Upper lobe of left lung (tissue), 6 donors: ENCODE results near the gene ROS1. TPM values are rescaled to one million over a fixed set of nuclear protein-coding genes. Genes with fewer than 3 reads are reported as not detected.
A peak's percentile ranks its signal among the peaks of the same experiment; 100 is the strongest.
"Not testable (repeated sequence)": the region's sequence is repeated elsewhere in the genome, so short reads cannot be mapped to it uniquely, and the experiment has no call there.

Experiments
- ATAC-seq, 2 donors: fragments of 200-7000 bp; cut with Tn5 transposase; one replicate each; pipeline ENCODE4 v1.9.1; 2022; ENCODE audit warnings: mild to moderate bottlenecking in 2 of 2, moderate library complexity in 2 of 2; ENCODE audit not compliant: low FRiP score in 2 of 2
- DNase-seq, 2 donors: peaks; one replicate each; pipeline ENCODE4 v3.0.0-alpha.2; 2019 to 2020
- H3K27ac ChIP-seq, 4 donors: fragments of 200-600 bp; sonication (generic); one replicate each; pipeline ENCODE4 v1.5.1; 2016 to 2019
- H3K27me3 ChIP-seq, 4 donors: fragments of 200-600 bp; sonication (generic); one replicate each; pipeline ENCODE4 v1.5.1; 2017 to 2019
- H3K36me3 ChIP-seq, 4 donors: fragments of 200-600 bp; sonication (generic); one replicate each; pipeline ENCODE4 v1.5.1; 2016 to 2019
- H3K4me1 ChIP-seq, 4 donors: fragments of 200-600 bp; sonication (generic); one replicate each; pipeline ENCODE4 v1.5.1; 2018 to 2019
- H3K4me3 ChIP-seq, 4 donors: fragments of 200-600 bp; sonication (generic); one replicate each; pipeline ENCODE4 v1.5.1; 2017 to 2019; ENCODE audit warnings: mild to moderate bottlenecking in 2 of 4, moderate library complexity in 1 of 4
- H3K9me3 ChIP-seq, 4 donors: fragments of 200-600 bp; sonication (generic); one replicate each; pipeline ENCODE4 v1.5.1; 2018 to 2019
- CTCF ChIP-seq, 6 experiments: fragments of 450-650 bp in 4 of 6; fragments of 200-600 bp in 2 of 6; sonication (generic) in 2 of 6; IDR thresholded peaks; one replicate each; pipeline ENCODE4 v1.5.1; 2016 to 2019; ENCODE audit warnings: antibody characterized with exemption in 6 of 6
- EP300 ChIP-seq, 4 donors: sonication (generic); formaldehyde crosslinking; IDR thresholded peaks; one replicate each; pipeline ENCODE4 v1.5.1; 2017; ENCODE audit warnings: antibody characterized with exemption in 4 of 4, control low read depth in 2 of 4
- POLR2A ChIP-seq, 4 donors: fragments of 450-650 bp; IDR thresholded peaks; one replicate each; pipeline ENCODE4 v1.5.1; 2016 to 2017; ENCODE audit warnings: antibody characterized with exemption in 4 of 4, mild to moderate bottlenecking in 2 of 4
- POLR2AphosphoS5 ChIP-seq, 2 donors: sonication (generic); formaldehyde crosslinking; IDR thresholded peaks; one replicate each; pipeline ENCODE4 v1.5.1; 2017; ENCODE audit warnings: antibody characterized with exemption in 2 of 2
- WGBS, 2 donors: methylation state at CpG; one replicate each; pipeline ENCODE4 v1.1.5; 2017 to 2018; 5-methylcytosine and 5-hydroxymethylcytosine counted together
- total RNA-seq, 6 donors: library from RNA; depleted of rRNA in 4 of 6; stranded (reverse); fragments of >200 nt in 4 of 6; gene quantifications; one replicate each; pipeline versions ENCODE4 v1.1.0 to v1.2.1, GENCODE V29; 2016 to 2021
- donor health status: DM: no; HTN: no; CAD: no; lungs with moderate emphysema.
- donor health status: DM: no; HTN: yes; CAD: no; lungs with severe emphysema.

Gene ROS1
- total RNA-seq, 6 donors from 2014 or later = 39.1 to 190 (median 114) TPM

DNA sequence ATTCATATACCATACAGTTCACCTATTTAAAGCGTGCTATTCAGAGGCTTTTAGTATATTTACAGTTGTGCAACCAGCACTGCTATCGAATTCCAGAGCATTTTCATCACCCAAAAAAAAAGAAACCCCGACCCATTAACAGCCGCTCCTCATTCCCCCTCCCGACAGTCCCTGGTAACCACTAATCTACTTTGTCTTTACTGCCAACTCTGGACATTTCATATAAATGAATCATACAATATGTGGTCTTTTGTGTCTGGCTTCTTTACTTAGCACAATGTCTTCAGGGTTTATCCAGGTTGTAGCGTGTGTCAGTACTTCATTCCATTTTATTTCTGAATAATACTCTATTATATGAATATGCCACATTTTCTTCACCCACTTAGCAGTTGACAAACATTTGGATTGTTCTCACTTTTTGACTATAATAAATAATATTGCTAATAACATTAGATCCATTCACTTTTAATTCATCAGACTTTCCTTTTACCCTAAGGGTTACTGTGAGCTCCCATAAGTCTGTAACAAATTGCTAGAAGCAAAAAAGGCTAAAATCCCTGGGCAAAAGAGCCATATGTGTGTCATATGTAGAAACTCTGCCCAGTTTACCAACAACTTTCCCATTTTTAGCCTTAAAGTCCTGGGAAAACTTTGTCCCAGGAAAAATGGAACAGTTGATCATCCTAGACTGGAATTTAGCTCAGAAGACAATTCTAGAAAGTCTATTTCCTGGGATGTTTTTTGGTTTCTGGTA, 23.2 kb upstream of the ROS1 start:
- ATAC-seq (peak in 1 of 2 donors; percentile 84), DNase-seq (no peak)
- Histone ChIP-seq H3K27ac (peak overlapping the region in 2 of 4 donors; percentile 18 to 20), H3K9me3 (no peaks in the 10 kb centered on the region), H3K27me3 (no peaks in the 10 kb centered on the region), H3K36me3 (no peaks in the 10 kb centered on the region), H3K4me3 (no peak overlapping the region), H3K4me1 (peaks cover 13 to 31% (median 17%) of the 10 kb centered on the region in 4 donors)
- TF ChIP-seq POLR2AphosphoS5 (IDR thresholded peaks at IDR 0.05) (no peak), POLR2A (IDR thresholded peaks at IDR 0.05) (no peak), CTCF (IDR thresholded peaks at IDR 0.05) (no peak), EP300 (IDR thresholded peaks at IDR 0.05) (no peak)
- WGBS, 2 donors = 47 to 55% methylated on average over 6 of the region's 6 CpGs

DNA sequence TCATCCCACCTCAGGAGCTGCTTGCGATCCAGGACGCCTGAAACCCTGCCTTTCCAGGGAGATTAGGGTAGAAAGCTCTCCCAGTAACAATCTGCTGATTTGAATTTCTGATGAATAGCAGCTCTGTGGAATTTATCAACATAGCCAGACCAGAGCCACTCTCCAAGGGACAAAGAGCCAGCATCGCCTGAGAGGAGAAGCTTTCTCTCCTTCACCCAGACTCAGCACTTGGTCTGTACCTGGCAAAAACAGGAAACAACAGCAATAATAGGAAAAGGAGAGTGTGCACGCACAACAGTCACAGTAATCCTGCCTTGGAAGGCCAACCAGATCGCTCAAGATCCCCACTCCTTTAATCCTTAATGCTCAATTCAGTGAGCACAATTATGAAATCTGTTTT, 22.3 kb upstream of the ROS1 start:
- TF ChIP-seq EP300 (IDR thresholded peaks at IDR 0.05) = no peak
- no peak for TF ChIP-seq POLR2A (IDR thresholded peaks at IDR 0.05)
- no peak for TF ChIP-seq POLR2AphosphoS5 (IDR thresholded peaks at IDR 0.05)
- no peak for TF ChIP-seq CTCF (IDR thresholded peaks at IDR 0.05)
- H3K36me3 ChIP-seq = no peaks in the 10 kb centered on the region
- ATAC-seq = no peak
- peaks cover 13 to 31% (median 17%) of the 10 kb centered on the region in 4 donors for H3K4me1 ChIP-seq
- H3K27me3 ChIP-seq = no peaks in the 10 kb centered on the region
- peak overlapping the region in 1 of 4 donors; percentile 26 for H3K27ac ChIP-seq
- 56 to 57% methylated on average over 5 of the region's 5 CpGs for WGBS, 2 donors
- DNase-seq = no peak
- H3K4me3 ChIP-seq = no peak overlapping the region
- H3K9me3 ChIP-seq = no peaks in the 10 kb centered on the region

- ATAC-seq (no peak), DNase-seq (no peak)
- Histone ChIP-seq H3K9me3 (no peaks in the 10 kb centered on the region), H3K36me3 (no peaks in the 10 kb centered on the region), H3K27ac (peak overlapping the region in 1 of 4 donors; percentile 27), H3K27me3 (no peaks in the 10 kb centered on the region), H3K4me1 (peaks cover 11 to 28% (median 14%) of the 10 kb centered on the region in 4 donors), H3K4me3 (no peak overlapping the region)
- TF ChIP-seq POLR2AphosphoS5 (IDR thresholded peaks at IDR 0.05) (no peak), POLR2A (IDR thresholded peaks at IDR 0.05) (no peak), CTCF (IDR thresholded peaks at IDR 0.05) (no peak), EP300 (IDR thresholded peaks at IDR 0.05) (no peak)
- 70 to 75% methylated on average over 3 of the region's 3 CpGs for WGBS, 2 donors
Measured at GRCh38 chr6:117446861-117447260, 21.1 kb upstream of the ROS1 start.

DNA sequence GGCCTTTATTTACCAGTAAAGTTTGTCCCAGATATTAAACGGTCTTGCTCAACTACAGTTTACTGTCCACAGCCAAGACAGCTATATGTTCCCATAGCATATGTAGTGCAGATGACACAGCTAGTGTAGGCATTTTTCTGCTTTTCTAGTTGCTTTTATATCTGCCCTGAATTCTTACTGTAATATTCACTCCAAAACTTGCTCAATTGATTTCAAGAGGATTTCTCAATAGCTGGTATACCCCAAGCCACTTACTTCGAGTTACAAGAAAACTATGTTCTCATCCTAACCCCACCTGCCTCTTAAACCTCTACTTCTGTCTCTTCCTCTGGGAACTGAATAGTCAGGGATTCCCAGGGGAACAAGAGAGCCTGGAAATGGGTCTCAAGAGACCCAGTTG, 18.9 kb upstream of the ROS1 start:
- H3K4me1 ChIP-seq = peaks cover 0 to 8% (median under 1%) of the 10 kb centered on the region in 4 donors
- TF ChIP-seq EP300 (IDR thresholded peaks at IDR 0.05) (peak in 1 of 4 donors; percentile 77), POLR2AphosphoS5 (IDR thresholded peaks at IDR 0.05) (no peak)
- no peaks in the 10 kb centered on the region for H3K27me3 ChIP-seq
- peak overlapping the region in 2 of 4 donors; percentile 38 to 50 for H3K27ac ChIP-seq
- H3K36me3 ChIP-seq = no peaks in the 10 kb centered on the region
- H3K9me3 ChIP-seq = no peaks in the 10 kb centered on the region
- no peak for DNase-seq
- ATAC-seq = no peak
- H3K4me3 ChIP-seq = no peak overlapping the region
- 45 to 49% methylated on average over 2 of the region's 2 CpGs for WGBS, 2 donors

GRCh38 chr6:117442313-117442712, 16.6 kb upstream of the ROS1 start:
- not testable (repeated sequence) for DNase-seq, H3K9me3 ChIP-seq, H3K4me1 ChIP-seq, H3K36me3 ChIP-seq, H3K27me3 ChIP-seq, H3K4me3 ChIP-seq, ATAC-seq
- 70 to 75% methylated on average over 8 of the region's 8 CpGs for WGBS, 2 donors
- H3K27ac ChIP-seq = peak overlapping the region in 2 of 4 donors; percentile 19 to 33

GRCh38 chr6:117441824-117442264, 16.1 kb upstream of the ROS1 start:
- Histone ChIP-seq H3K4me3 (no peak overlapping the region), H3K9me3 (no peaks in the 10 kb centered on the region), H3K27me3 (no peaks in the 10 kb centered on the region), H3K4me1 (no peaks in the 10 kb centered on the region), H3K27ac (peak overlapping the region in 2 of 4 donors; percentile 19 to 33), H3K36me3 (no peaks in the 10 kb centered on the region)
- DNase-seq (peak in 1 of 2 donors; percentile 36), ATAC-seq (peak; percentile 49 to 74)
- TF ChIP-seq POLR2A (IDR thresholded peaks at IDR 0.05) (peak in 1 of 4 donors; percentile 35), POLR2AphosphoS5 (IDR thresholded peaks at IDR 0.05) (no peak), CTCF (IDR thresholded peaks at IDR 0.05) (no peak), EP300 (IDR thresholded peaks at IDR 0.05) (peak in 1 of 4 donors; percentile 84)
- WGBS, 2 donors = 45 to 52% methylated on average over 2 of the region's 2 CpGs
